Thymus (tissue), 11 donors: Measurements from ENCODE around the gene MFSD2A. TPM values are rescaled to one million over a fixed set of nuclear protein-coding genes. Genes with fewer than 3 reads are reported as not detected.

ENCODE experiments used
- DNase-seq, 9 donors: peaks; one replicate each; pipeline ENCODE4 v3.0.0-alpha.2; 2013; ENCODE audit warnings: low spot score in 9 of 9, low read depth in 6 of 9, missing footprints in 1 of 9
- H3K27ac ChIP-seq, 2 donors: one replicate each; pipeline ENCODE4 v1.5.1; 2013; ENCODE audit warnings: control low read depth in 1 of 2, low read depth in 1 of 2, low read length in 1 of 2, mild to moderate bottlenecking in 1 of 2, moderate library complexity in 1 of 2
- H3K27me3 ChIP-seq, 2 donors: one replicate each; pipeline ENCODE4 v1.5.1; 2013; ENCODE audit warnings: low read length in 1 of 2; ENCODE audit not compliant: control insufficient read depth in 2 of 2, insufficient read depth in 1 of 2
- H3K36me3 ChIP-seq, 2 donors: one replicate each; pipeline ENCODE4 v1.5.1; 2013; ENCODE audit warnings: low read length in 1 of 2, mild to moderate bottlenecking in 1 of 2, moderate library complexity in 1 of 2; ENCODE audit not compliant: control insufficient read depth in 2 of 2, insufficient read depth in 2 of 2
- H3K4me1 ChIP-seq, 2 donors: one replicate each; pipeline ENCODE4 v1.5.1; 2013; ENCODE audit warnings: low read length in 2 of 2; ENCODE audit not compliant: control insufficient read depth in 2 of 2, insufficient read depth in 2 of 2
- H3K4me3 ChIP-seq, 2 donors: one replicate each; pipeline ENCODE4 v1.5.1; 2013; ENCODE audit warnings: low read length in 2 of 2, control low read depth in 1 of 2, mild to moderate bottlenecking in 1 of 2
- H3K9me3 ChIP-seq, 2 donors: one replicate each; pipeline ENCODE4 v1.5.1; 2013; ENCODE audit warnings: low read length in 1 of 2, mild to moderate bottlenecking in 1 of 2; ENCODE audit not compliant: control insufficient read depth in 2 of 2, insufficient read depth in 1 of 2
- WGBS: extraction: QIAGEN DNeasy Blood & Tissue Kit; methylation state at CpG from one replicate; pipeline ENCODE4 v1.1.7; 2013; 5-methylcytosine and 5-hydroxymethylcytosine counted together
- polyA plus RNA-seq: library from polyadenylated mRNA; stranded (reverse); fragments of 200-250 nt; gene quantifications from one replicate; pipeline ENCODE4 v1.2.3, GENCODE V29; 2013
- total RNA-seq: library from RNA; stranded (reverse); fragments of 120-200 nt; gene quantifications from one replicate; pipeline ENCODE4 v1.2.4, GENCODE V29; 2013
- donor health status: healthy.

Gene MFSD2A
- total and polyA plus RNA-seq, 2 donors: 2.3 to 2.9 TPM

GRCh38 chr1:39919545-39919944, 35.4 kb upstream of the MFSD2A start:
- DNase-seq: peak in 8 of 9 donors; percentile 56 to 83 (median 61)
- Histone ChIP-seq H3K4me1 (peaks cover 0 to 7% of the 10 kb centered on the region in 2 donors), H3K27ac (no peak overlapping the region), H3K27me3 (peaks cover 0 to 15% of the 10 kb centered on the region in 2 donors), H3K4me3 (no peak overlapping the region), H3K9me3 (no peaks in the 10 kb centered on the region), H3K36me3 (no peaks in the 10 kb centered on the region)
- WGBS: 32% methylated on average over 3 of the region's 3 CpGs

GRCh38 chr1:39922251-39922688, 32.7 kb upstream of the MFSD2A start:
- Histone ChIP-seq H3K4me3 (no peak overlapping the region), H3K9me3 (no peaks in the 10 kb centered on the region), H3K4me1 (peaks cover 0 to 19% of the 10 kb centered on the region in 2 donors), H3K36me3 (no peaks in the 10 kb centered on the region), H3K27ac (no peak overlapping the region), H3K27me3 (peaks cover 0 to 15% of the 10 kb centered on the region in 2 donors)
- 86% methylated on average over 25 of the region's 25 CpGs for WGBS
- DNase-seq: no peak

GRCh38 chr1:39925721-39926342, 29.1 kb upstream of the MFSD2A start:
- 91% methylated on average over 2 of the region's 2 CpGs for WGBS
- Histone ChIP-seq H3K27me3 (peaks cover 0 to 15% of the 10 kb centered on the region in 2 donors), H3K4me3 (no peak overlapping the region), H3K27ac (no peak overlapping the region), H3K9me3 (no peaks in the 10 kb centered on the region), H3K4me1 (peaks cover 0 to 20% of the 10 kb centered on the region in 2 donors), H3K36me3 (no peaks in the 10 kb centered on the region)
- no peak for DNase-seq

- no peak overlapping the region for H3K27ac ChIP-seq
- no peaks in the 10 kb centered on the region for H3K36me3 ChIP-seq
- H3K9me3 ChIP-seq: no peaks in the 10 kb centered on the region
- 68% methylated on average over 6 of the region's 6 CpGs for WGBS
- no peak for DNase-seq
- H3K4me3 ChIP-seq: no peak overlapping the region
- peaks cover 0 to 20% of the 10 kb centered on the region in 2 donors for H3K4me1 ChIP-seq
- peaks cover 0 to 15% of the 10 kb centered on the region in 2 donors for H3K27me3 ChIP-seq
Measured at GRCh38 chr1:39926343-39926793, 28.6 kb upstream of the MFSD2A start.

- Histone ChIP-seq H3K27me3 (peaks cover 0 to 15% of the 10 kb centered on the region in 2 donors), H3K27ac (no peak overlapping the region), H3K36me3 (no peaks in the 10 kb centered on the region), H3K4me1 (peaks cover 0 to 20% of the 10 kb centered on the region in 2 donors), H3K9me3 (no peaks in the 10 kb centered on the region), H3K4me3 (no peak overlapping the region)
- DNase-seq: no peak
- 87% methylated on average over 6 of the region's 6 CpGs for WGBS
Measured at GRCh38 chr1:39926820-39927219, 28.1 kb upstream of the MFSD2A start.

GRCh38 chr1:39927538-39927937, 27.4 kb upstream of the MFSD2A start:
- no peak for DNase-seq
- H3K4me3 ChIP-seq: no peak overlapping the region
- H3K27me3 ChIP-seq: peaks cover 0 to 8% of the 10 kb centered on the region in 2 donors
- 97% methylated on average over 3 of the region's 3 CpGs for WGBS
- no peaks in the 10 kb centered on the region for H3K36me3 ChIP-seq
- peaks cover 0 to 16% of the 10 kb centered on the region in 2 donors for H3K4me1 ChIP-seq
- H3K9me3 ChIP-seq: no peaks in the 10 kb centered on the region
- no peak overlapping the region for H3K27ac ChIP-seq

GRCh38 chr1:39928809-39929587, 25.9 kb upstream of the MFSD2A start:
- 83% methylated on average over 7 of the region's 7 CpGs for WGBS
- H3K27me3 ChIP-seq: peaks cover 0 to 2% of the 10 kb centered on the region in 2 donors
- no peaks in the 10 kb centered on the region for H3K9me3 ChIP-seq
- peaks cover 0 to 15% of the 10 kb centered on the region in 2 donors for H3K4me1 ChIP-seq
- H3K36me3 ChIP-seq: no peaks in the 10 kb centered on the region
- H3K4me3 ChIP-seq: no peak overlapping the region
- DNase-seq: no peak
- peak overlapping the region in 1 of 2 donors; percentile 49 for H3K27ac ChIP-seq

GRCh38 chr1:39933956-39934941, 20.7 kb upstream of the MFSD2A start:
- Histone ChIP-seq H3K4me1 (peaks cover 0 to 2% of the 10 kb centered on the region in 2 donors), H3K27ac (no peak overlapping the region), H3K27me3 (no peaks in the 10 kb centered on the region), H3K9me3 (no peaks in the 10 kb centered on the region), H3K36me3 (no peaks in the 10 kb centered on the region), H3K4me3 (no peak overlapping the region)
- 87% methylated on average over 12 of the region's 12 CpGs for WGBS
- DNase-seq: no peak
